SH-SY5Y (cell line): ENCODE results near the gene TNPO2.
A peak's percentile ranks its signal among the peaks of the same experiment; 100 is the strongest.

Experiments
- GATA2 ChIP-seq: IDR thresholded peaks from 2 replicates; pipeline ENCODE4 v1.6.1; 2011; ENCODE audit warnings: mild to moderate bottlenecking, low read depth, low read length
- GATA3 ChIP-seq: IDR thresholded peaks from 2 replicates; pipeline ENCODE4 v1.6.1; 2011; ENCODE audit warnings: low read depth, mild to moderate bottlenecking, low read length, moderate library complexity

TNPO2 gene

DNA sequence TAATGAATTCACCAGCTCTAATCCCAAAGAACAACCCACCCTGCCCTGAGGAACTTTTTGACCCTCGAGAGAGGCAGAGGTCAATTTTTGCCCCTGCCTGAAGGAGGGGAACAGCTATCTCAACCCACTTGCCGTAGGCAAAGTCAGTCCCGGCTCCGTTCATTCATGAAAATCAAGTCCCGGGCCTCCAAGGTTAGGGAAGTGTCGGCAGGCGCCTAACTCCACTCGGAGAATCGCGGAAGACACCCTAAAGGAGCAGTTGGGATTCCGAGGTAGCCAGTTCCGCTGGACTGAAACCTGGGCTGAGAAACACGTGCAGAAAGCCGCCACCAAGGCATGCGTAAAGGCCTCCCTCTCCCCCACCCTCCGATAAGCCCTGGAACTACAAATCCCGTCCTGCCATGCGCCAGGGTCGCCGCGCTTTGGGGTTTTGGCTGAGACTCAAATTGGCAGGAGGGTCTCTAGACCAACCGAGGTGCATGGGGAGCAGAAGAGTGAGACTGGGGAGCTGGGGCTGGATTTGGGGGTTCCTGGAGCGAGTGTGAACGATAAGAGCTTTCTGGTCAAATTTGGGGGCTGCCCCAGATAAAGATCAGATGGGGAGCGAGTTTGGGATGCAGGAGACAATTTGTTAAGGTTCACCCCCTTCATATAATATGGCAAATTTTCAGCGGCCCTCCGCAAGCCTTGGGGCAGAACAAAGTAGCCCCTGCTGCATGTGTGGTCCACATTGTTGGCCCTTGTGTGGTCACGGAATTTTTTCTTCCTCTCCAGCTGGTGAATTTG, at the start of gene TNPO2:
Gene TNPO2, minus strand, starts transcription at position 292 of the 786 bp plus-strand sequence. CDS start 2,955 bp downstream, outside the sequence.
- peak; percentile 89 for TF ChIP-seq GATA2
- TF ChIP-seq GATA3 = no peak; the same call in 1 of the 2 replicates

DNA sequence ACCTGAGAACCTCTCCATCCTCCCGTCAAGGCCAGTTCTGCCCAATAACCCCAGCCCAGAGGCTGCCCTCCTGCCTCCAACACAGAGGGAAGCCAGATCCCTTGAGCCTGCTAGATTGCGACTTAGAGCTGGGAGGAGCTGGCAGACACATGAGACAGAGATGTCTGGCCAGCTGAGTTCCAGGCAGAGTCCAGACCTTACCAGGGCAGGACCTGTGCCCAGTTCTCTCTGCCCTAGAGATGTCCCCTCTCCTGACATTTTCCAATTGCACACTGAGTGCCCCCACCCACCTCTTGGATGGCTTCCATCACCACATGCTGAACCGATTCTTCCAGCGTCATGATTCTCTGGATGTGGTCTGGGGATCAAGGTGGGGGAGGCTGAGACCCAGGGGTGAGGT, 48.6 kb upstream of the TNPO2 start:
- TF ChIP-seq GATA3 = no peak
- no peak for TF ChIP-seq GATA2

DNA sequence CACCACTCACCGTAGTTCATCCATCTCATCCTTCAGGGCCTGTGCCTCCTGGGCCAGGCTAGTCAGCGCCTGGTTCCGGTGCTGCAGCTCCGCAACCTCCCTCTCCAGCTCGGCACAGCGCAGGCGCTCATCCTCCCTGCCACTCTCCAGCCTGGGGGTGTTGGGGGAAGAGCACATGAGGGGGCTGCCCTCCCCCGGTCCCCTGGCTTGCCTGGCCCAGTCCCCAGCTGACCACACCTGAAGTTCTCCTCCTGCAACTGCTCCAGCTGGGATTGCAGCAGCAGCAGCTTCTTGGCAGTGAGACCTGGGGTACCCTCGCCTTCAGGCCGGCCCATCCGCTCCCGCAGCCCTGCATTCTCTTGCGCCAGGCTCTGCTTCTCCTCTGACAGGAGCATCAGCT, 47.2 kb upstream of the TNPO2 start:
- no peak for TF ChIP-seq GATA3
- no peak for TF ChIP-seq GATA2

DNA sequence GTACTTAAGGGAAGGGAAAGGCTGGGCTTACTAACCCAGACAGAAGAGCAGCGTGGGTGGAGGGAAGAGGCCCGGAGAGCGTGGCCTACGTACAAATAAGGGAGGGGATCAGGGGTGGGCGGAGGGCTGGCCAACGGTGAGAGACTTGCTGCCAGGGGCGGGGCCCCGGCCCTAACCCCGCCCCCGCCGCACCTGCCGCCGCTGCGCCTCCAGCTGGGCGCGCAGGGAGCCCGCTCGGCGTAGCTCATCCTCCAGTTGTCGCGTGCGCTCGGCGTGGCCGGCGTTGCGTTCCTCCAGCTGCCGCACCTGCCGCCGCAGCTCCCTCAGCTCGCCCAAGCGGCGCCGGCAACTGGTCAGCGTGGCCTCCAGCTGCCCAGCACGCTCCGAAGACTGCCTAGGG, 46.0 kb upstream of the TNPO2 start:
- TF ChIP-seq GATA2 = no peak
- TF ChIP-seq GATA3 = no peak

DNA sequence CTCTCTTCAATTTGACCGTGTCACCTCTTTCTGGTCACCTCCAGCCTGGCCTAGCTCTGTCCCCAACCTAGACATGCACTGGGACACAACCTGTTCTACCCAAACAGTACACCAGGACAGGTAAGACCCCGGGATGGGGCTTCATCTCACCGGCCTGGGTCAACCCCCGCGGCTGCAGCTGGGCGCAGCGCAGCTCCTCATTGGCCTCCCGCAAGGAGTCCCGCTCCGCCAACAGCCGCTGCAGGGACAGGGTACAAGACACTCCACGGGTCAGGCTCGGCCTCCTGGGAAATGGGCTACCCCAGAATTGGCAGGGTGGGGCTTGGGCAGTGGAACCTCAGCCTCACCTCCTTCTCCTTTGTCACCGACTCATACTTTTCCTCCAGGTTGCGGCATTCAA, 43.9 kb upstream of the TNPO2 start:
- no peak for TF ChIP-seq GATA3
- no peak for TF ChIP-seq GATA2

DNA sequence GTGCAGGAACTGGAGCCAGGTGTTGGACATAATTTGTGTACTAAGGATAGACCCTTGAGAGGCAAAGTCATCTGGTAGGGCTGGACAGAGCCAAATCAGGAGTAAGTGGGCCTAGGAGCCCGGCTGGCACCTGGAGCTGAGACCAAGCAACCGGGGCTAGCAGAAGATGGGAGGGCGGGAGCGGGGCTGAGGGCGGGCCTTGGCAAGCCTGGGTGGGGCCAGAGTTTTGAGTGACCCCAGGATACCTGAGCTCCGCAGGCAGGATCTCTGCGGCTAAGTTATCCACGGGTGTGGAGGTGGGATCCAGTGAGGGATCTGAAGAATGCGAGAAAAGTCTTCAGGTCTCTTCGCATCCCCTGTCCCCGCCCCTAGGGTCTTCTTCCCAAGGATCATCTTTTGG, 43.4 kb upstream of the TNPO2 start:
- TF ChIP-seq GATA2 (no peak), GATA3 (no peak)

DNA sequence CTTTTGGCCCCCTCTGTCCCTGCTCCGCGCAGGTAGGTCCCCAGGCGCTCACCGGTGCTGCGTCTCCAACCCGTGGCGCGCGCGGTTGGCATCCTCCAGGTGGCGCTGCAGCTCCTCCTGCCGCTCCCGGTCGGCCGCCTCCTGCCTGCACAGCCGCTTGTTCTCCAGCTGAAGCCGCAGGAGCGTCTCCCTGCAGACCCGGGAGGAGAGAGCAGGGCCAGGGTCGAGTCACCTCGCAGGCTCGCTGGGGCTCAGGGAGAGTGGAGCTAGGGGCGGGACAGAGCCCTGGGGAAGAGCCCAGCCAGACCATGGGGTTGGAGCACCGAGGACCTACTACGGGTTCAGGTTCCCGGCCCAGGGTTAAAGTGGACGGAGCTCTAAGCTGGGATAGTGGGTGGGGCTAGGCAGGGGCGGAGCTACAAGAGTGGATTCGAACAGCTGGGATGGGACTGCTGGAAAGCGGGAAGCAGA, 42.4 kb upstream of the TNPO2 start:
- TF ChIP-seq GATA3 (no peak), GATA2 (no peak)

DNA sequence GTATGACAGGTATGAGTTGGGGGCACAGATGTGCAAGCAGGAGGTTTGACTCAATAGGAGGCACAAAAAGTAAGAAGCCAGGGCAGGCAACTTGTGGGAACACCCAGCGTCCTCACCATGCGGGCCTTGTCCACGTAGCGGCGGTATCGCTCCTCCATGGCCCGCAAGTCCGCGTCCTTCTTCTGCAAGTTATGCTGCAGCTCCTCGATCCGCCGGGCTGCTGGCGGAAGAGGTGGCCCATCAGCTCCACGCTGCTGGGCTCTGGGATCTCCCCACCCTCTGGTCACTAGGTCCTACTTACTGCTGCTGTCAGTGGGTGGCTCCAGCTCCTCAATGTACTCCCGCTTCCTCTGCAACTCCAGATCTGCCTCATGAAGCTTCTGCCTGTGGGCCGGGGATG, 41.0 kb upstream of the TNPO2 start:
- TF ChIP-seq GATA2 (no peak), GATA3 (no peak)

DNA sequence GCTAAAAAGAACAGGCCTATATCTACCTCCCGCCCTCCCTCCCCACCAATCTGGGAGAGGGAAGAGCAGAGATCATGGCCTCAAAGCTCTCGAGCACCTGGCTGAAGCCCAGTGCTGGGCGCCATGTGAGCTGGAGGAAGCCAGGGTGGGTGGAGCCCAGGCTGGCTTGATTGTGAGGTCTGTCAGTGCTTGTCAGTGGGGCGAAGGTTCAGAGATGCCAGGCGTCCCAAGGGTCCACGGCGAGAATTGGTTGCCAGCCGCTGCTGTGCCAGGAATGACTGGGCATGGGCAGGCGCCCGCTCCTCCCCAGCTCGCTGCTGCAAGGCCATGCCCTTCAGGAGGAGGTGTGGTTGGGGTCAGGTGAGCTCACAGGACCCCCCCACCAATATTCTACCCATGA, 39.4 kb upstream of the TNPO2 start:
- TF ChIP-seq GATA3 = no peak
- no peak for TF ChIP-seq GATA2

DNA sequence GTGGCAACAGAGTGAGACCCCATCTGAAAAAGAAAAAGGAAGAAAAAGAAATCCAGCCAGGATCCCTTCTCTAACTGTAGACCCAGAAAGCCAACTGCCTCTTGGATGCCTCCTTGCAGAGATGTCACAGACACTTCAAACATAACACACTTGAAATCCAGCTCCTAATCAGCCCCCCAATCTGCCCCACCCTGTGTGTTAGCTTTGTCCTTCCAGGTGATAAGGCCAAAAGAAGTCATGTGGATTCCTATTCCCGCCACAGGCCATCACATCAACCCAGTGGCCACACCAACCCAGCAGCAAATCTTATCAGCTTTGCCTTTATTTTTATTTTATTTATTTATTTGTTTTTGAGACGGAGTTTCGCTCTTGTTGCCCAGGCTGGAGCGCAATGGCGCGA, 36.0 kb upstream of the TNPO2 start:
- TF ChIP-seq GATA2 (no peak), GATA3 (no peak)

DNA sequence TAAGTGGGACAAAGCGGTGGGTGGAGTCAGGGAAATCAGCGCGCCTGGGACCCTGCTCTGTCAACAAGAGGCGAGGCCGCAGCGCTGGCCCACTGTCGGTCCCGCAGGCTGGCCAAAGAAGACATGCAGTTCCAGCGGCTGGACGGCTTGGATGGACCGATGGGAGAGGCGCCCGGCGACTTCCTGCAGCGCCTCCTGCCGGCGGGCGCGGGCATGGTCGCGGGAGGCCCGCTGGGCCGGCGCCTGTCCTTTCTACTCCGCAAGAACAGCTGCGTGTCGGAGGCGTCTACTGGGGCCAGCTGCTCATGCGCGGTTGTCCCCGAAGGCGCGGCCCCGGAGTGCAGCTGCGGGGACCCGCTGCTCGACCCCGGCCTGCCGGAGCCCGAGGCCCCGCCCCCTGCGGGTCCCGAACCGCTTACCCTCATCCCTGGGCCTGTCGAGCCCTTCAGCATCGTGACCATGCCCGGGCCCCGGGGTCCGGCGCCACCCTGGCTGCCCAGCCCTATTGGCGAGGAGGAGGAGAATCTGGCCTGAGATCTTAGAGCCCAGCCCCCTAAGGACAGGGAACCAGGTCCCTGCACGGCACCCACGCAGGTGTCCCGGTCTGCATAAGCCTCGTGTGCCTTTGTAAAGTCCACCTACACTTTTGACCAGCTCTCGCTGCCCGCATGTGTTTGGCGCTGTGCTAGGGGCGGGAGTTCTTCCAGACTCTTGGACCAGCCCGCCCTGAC, 34.0 kb upstream of the TNPO2 start:
- TF ChIP-seq GATA3 (no peak), GATA2 (no peak)

DNA sequence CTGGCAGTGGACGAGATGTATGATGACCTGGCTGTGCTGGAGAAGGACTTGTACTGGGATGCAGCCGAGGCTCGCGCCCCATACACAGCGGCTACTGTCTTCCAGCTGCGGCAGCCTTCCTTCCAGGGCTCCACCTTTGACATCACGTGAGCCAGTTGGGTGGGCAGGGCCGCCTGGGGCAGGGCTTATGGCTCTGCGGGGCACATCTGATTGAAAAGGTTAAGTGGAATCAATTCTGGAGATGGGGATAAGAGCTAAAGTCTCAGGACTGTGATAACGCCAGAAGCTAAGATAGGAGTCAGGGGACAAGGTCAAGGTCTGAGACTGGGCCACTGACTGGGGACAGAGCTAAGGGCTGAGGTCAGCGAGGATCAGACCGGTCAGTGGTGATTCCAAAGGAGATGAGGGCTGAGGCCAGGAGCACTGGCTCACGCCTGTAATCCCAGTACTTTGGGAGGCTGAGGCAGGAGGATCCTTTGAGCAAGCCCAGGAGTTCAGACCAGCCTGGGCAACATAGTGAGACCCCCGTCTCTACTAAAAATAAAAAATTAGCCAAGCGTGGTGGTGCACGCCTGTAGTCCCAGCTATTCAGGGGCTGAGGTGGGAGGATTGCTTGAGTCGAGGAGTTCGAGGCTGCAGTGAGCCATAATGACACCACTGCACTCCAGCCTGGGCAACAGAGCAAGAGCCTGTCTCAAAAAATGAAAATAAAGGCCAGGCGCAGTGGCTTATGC, 32.6 kb upstream of the TNPO2 start:
- TF ChIP-seq GATA2 = no peak
- TF ChIP-seq GATA3 = no peak

DNA sequence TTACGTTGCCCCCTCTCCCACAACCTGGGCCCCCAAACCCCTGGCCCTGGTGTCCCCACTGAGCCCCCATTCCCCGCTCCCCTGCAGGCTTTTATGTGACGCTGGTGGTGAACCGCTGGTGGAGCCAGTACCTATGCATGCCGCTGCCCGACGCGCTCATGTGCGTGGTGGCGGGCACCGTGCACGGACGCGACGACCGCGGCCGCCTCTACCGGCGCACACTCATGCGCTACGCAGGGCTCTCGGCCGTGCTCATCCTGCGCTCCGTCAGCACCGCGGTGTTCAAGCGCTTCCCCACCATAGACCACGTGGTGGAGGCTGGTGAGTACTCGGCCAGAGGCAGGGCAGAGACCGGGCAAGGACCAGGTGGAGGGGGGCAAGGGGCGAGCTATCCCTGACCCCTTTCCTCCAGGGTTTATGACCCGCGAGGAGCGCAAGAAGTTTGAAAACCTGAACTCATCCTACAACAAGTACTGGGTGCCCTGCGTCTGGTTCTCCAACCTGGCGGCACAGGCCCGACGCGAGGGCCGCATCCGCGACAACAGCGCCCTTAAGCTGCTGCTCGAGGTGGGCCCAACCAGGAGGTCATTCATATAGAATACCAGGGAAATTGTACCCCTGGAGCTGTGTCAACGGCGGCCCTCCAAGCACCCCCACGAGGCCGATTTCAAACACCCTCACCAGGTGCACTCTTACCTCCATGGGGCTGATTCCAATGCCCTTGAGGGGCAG, 30.9 kb upstream of the TNPO2 start:
- TF ChIP-seq GATA3 = no peak
- TF ChIP-seq GATA2 = no peak
